ENCODE measurements around the gene ATP6V1B1.

ATP6V1B1 gene

DNA sequence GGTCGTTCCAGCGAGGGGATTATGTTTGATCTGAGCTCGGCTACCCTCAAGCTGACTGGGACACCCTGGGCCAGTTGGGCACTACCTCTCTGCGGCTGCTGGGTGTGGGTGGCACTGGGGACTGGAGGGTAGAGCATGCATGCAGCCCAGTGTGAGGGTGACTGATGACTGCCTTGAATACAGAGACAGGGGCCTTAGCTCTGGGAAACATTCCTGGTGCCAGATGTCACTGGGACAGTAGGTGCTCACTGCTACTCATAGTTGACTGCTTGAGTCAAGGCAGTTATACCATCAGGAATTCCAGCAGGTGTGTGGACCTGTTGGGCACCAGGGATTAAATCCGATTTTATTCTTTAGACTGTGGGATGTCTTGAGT is 33.6 kb upstream of the ATP6V1B1 start:
- DNase-seq: no peak

DNA sequence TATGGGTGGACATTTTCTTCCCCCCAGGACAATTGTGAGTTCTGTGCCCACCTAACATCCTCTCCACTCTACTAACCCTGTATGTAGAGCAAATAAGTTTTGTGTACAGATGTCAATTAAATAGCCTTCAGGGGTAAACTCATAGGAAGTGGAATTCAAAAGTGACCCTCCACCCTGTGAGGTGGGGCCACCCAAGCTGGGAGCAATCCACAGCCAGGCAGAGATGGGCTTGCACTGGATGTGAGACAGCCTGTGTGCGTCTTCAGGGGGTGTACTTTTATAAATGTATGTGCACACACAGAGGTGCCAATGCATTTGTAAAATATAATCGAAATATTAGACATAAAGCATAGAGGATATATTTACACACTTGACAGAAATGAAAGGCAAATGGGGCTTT is 33.1 kb upstream of the ATP6V1B1 start:
- DNase-seq: no peak

DNA sequence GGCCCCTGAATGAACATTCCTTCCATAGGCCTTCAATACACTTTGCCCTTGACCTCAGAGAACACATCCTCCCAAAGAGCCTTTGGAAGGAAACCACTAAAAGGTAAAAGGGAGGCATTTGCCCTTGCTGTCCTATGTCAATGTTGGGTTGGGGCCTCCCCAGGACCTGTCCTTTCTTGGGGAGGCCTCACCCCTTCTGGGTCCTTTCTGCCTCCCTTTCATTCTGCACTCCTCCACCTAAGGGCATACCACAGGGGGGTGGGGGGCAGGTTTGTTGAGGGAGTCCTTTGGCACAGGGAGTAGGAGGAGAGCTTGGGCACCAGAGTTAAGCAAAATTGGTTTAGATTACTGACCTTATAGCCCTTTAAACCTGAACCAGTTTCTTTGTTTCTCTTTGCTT is 32.5 kb upstream of the ATP6V1B1 start:
- DNase-seq: no peak

DNA sequence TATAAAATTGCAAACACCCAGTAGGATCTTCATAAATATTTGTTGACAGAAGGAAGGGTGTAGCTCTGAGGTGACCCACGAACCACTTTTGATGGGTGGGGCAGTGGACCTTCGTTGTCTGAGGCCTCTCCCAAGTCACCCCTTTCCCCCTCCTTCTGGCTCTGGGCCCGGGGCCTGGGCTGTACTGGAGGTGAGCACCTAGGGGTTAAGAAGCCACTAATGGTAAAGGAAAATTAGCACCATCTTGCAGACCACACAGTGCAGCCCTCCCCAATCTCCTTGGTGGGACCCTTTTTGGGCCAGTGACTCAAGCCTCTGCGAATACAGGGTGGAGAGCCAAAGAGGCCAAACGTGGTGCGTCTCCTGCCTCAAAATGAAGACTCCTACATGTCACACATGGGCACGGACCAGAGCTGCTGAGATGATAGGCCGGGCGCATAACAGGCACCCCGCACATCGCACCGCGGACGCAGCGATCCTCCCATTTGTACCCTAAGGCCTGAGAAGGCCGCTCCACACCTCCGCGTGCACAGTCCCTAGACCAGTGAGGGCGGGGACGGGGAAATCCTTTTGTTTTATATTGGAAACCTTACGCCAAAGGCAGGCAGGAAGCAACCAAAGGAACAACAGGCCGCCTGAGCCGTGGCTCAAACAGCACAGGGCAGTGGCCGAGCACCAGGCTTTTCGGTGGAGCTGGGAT is 31.9 kb upstream of the ATP6V1B1 start:
- DNase-seq: no peak

DNA sequence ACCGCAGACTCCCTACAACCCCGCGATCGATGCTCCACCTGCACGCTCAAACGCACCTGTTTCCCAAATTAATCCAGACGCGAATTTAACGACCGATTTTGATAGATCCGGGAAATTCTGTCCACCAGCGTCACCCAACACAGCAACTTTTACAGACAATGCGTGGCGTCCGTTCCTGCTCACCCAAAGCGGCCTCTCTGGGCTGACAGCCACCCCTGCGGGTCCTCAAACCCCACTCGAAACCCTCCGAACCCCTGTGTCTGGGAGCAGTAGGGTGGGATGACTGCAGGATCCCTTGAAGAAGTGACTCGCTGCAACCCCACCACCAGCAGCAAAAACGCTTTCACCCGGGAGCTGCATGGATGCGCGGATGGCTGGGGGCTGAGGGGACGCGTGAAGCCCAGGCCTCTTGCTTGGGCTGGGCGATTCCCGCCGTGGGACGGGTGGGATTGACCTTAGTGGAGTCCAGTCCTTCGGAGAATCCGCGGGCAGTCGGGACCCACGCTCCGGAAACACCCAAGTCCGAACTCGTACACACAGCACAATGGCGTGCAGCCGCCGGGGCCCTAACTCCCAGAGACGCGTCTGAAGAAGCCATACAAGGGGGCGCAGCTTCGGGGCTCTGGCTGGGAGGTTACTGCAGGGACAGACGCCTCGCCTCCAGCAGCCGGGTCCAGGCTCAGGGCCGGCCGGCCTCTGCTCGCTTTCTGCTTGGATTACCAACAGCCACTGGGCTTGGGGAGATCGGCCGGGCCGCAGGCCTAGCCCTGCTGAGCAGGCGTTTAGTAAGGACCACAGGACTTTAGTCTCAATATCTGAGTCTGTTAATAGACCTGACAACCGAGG is 31.1 kb upstream of the ATP6V1B1 start:
- DNase-seq: no peak

DNA sequence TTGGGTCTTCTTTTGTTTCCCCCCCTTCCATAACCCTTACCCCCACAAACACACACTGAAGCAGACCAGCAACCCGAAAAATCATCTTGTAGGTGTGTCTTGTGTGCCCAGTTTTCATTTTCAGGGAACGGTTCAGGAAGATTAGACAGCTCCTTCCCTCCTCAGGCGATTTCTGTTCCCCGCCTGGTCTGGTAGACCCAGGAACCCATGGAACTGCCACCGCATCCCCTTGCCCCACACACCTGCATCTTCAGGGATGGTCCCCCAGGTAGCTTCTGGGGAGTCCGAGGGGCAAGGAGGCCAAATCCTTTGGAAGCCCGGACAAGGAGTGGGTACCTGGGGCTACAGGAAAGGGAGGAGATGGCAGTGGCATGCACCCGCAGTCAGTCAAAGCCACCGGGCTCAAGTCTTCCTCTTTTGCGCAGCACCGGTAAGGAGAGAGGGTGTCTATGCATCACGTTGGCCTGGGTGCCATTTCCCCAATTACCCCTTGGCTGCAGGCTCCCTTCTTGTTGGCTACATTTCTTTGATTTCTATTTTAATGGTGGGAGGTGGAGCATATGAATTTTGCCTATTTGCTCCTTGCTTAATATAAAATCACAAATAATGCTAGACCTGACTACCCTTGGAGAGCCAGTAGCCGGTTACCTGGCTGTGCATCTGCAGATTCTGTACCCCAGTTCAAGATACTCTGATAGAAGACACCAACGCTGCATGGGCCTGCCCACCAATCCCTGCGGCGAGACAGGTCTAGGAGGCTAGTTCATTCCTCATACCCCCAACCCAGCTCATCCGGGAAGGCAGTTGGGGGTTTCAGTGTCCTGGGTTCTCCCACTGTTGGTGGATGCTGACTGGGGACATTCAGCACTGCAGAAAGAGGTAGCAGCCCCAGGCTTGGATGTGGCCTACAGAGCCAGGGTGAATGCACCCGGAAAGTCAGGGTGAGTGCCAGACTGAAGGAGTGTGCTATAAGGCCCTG is 30.0 kb upstream of the ATP6V1B1 start:
- no peak for DNase-seq

DNA sequence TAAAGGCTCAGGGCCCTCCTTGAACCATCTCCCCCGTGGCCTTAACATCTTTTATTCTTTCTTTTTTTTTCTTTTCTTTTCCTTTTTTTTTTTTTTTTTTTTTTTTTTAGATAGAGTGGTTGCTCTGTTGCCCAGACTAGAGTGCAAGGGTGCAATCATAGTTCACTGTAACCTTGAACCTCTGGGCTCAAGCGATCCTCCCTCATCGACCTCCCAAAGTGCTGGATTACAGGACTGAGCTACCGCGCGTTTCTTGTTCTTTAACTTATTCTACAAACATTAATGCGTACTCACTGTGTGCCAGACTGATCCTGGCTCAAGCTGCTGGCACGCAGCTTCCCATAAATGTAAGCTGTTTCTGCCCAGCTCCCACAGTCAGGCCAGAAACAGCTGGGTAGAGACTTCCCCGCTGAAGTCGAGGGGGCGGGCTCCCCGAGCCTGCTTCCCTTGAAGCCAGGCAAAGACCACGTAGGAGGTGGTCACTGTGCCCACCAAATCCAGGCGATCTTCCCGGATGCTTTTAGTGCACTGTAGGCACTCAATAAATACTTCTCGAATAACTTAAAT is 29.2 kb upstream of the ATP6V1B1 start:
- DNase-seq: no peak

DNA sequence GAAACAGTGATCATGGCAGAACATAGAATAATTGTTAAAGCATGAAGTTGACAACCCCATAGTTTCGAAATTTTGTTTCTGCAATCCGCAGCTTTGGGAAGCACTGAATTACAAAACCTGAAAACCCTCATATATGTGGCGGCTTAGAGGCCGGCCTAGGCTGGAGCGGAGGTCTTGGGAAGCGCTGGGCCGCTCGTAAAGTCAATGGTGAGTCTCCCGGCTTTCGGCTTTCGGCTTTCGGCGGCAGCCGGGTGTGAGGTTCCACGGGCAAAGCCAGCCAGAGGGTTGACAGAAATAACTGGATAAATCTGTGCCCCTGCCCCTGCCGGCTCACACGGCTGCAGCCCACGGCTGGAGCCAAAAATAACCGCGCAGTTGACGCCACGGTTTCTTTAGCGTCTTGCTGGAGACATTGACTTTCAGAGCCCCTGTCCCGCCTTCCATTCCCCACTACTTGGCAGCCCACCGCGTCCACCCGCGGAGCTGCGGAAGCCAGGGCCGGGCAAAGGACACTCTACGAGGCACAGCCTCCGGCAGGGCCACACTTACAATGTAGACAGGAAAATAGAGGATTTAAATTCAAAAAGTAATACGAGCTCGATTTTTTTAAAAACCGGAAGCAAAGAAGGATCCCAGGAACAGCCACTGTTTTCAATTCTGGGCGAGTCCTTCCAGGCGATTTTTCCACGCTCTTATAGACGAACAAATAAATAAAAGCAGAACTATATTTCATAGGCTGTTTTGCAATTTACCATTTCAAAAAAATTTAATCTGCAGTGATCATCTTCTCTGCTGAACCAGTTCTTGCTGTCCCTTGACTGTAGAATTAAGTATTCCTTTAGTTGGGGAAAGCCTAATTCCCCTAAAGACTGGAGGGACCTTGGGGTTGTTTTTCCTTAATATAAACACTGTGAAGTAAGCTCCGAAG is 28.3 kb upstream of the ATP6V1B1 start:
- DNase-seq: no peak

DNA sequence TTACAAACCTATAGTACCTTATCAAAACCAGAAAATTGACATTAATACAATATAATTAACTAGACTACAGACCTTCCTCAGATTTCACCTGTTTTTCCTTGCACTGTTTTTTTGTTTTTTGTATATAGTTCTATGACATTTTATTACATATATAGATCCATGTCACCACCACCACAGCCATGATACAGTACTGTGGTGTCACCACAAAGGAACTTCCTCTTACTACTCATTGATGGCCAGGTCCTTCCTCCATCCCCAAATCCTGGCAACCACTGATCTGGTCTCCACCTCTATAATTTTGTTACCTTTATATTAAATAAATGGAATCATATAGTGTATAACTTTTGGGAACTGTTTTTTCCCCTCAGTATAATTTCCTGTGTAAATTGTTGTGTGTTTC is 19.4 kb upstream of the ATP6V1B1 start:
- no peak for DNase-seq

DNA sequence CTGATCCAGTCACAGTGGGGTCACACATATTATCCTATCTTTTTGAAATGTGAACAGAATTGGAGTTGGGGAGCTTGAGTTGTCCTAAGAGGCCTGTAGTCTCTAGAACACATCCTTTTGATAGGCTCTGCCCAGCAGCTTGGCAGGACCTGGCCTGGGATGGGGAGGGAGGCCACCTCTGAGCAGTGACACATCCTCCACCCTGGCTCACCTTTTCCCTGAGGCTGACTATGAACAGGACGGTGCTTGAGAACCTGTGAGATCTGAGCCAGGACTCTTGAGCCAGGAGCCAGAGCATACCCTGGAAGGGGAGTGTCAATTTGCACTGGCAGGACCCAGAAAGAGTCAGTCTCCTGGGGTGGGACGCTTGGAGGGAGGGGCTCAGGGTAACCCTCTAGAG is 17.7 kb upstream of the ATP6V1B1 start:
- DNase-seq: no peak

DNA sequence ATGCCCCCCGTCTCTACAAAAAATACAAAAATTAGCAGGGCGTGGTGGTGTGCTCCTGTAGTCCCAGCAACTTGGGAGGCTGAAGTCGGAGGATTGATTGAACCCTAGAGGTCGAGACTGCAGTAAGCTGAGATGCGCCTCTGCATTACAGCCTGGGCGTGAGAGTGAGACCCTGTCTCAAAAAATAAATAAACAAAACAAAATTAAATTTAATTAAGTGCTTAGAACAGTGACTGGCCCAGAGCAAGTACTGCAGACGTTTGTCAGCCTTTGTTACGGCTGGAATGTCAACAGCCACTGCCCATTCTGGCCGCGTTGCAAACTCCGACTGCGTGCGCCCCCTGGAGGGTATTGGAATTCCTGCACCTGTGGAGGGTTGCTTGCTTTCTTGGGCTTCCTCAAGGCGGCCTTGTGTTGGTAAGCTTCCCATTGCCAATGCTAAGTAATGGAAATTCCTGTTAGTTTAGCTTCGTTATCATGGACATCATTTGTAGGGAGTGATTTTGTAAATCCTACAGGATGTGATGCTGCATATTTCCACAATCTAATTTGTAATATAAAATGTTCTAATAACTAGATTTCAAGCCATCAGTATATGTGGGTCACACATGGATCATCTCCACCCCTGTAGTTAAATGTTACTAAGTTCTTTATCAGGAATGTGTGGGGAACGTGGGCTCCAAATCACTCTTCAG is 15.9 kb upstream of the ATP6V1B1 start:
- DNase-seq: peak; percentile 67

DNA sequence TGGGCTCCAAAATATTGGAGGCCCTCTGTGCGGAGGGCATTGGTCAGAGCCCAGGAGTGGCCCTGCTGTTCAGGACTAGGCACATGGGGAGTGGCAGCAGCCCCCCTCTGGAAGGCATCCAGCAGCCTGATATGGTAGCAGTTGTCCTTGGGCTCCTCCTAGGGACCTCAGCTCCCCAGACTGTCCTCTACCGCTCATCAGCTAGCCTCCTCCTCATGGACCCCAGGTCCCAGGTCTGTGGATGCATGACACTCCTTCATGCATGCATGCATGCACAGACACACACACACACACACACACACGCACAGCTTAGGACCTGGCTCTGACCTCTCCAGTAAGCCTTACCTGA is 15.4 kb upstream of the ATP6V1B1 start:
- DNase-seq: no peak

DNA sequence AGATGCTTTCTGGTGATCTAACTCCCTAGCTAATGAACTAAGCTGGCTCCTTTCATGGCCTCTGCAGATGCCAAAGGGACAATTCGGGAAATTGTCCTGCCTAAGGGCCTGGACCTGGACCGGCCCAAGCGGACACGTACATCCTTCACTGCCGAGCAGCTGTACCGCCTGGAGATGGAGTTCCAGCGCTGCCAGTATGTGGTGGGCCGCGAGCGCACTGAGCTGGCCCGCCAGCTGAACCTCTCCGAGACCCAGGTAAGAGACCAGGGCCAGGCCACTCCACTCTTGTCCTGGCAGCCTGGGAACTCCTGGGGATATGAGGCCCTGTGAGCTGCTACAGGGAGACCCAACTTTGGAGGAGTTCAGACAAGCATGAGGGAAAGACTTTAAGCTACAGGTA is 14.7 kb upstream of the ATP6V1B1 start:
- no peak for DNase-seq

DNA sequence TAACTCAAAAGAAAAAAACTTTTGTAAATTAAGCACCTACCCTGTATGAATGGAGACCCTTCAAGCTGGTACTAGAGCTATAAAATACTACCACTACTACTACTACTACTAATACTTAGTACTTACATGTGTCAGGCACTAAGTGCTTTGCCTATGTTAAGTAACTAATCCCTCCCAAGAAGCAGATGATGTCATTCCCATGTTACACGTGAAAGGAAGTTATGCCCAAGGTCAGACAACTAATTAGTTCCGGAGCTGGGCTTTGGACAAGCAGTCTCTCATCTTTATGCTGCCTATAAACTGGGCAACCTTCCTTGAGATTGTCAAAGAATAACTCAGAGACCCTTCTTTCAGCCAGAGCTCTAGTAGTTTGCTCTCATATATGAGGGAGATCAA is 13.9 kb upstream of the ATP6V1B1 start:
- no peak for DNase-seq

DNA sequence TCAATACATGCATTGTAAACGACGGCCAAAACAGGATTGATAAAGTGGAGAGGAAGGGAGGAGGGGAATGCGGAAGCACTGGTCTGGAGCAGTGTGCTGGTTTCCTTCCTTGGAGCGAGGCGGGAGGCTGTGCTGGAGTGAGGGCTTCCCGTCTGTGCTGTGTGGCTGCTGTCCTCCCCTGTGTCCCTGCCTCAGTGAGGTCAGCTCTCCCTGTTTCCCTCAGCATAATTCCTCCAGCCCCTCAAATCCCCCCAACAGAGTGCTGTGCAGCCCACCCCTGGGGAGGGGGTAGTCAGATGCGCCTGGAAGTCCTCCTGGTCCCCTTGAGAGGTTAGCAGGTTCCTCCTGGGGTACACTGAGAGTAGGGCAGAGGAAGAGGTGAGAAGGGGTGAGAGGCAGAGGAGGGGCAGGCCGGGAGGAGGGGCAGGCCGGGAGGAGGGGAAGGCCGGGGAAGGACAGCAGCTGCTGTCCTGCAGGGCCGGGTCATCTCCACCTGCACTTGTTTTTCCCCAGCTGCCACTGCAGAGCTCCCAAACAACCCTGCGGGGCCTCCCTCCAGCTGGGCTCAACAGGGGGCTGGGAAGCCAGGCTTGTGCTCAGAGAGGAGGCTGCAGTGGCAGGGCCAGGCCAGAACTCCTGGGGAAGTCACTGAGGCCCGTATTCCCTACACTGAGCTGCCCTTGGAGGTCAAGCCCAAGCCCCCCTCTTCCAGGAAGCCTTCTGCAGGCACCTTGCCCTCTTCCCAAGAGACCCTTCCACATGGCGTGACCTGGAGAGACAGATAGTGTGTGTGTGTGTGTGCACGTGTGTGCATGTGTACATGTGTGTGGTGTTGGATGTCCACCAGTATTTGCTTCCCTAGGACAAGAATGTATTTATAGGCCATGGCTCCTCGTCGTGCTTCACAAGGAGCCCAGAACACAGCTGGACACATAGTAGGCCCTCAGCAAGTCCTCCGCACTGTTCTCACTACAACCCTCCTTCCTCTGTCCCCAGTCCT is 13.2 kb upstream of the ATP6V1B1 start:
- DNase-seq: no peak

DNA sequence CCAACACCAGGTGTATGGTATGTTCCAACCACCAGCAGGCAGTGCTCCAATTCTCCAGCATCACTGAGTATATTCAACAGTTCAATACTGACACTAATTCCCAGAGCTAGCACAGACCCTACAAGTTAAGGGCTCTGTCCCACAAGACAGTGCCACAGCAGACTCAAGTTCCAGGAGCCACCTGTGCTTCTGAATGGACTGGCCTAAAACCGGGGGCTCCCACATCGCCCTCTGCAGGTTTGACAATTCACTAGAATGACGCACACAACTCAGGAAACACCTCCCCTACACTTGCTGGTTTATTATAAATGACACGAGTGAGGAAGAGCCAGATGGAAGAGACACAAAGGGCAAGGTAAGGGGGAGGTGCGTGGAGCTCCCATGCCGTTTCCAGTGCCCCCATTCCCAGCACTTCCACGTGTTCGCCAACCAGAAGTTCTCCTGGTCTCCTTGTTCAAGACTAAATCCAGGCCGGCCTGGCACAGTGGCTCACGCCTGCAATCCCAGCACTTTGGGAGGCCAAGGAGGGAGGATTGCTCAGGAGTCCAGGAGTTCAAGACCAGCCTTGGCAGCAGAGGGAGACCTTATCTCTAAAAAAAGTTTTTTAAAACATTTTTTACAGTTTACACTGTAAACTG is 12.2 kb upstream of the ATP6V1B1 start:
- no peak for DNase-seq

DNA sequence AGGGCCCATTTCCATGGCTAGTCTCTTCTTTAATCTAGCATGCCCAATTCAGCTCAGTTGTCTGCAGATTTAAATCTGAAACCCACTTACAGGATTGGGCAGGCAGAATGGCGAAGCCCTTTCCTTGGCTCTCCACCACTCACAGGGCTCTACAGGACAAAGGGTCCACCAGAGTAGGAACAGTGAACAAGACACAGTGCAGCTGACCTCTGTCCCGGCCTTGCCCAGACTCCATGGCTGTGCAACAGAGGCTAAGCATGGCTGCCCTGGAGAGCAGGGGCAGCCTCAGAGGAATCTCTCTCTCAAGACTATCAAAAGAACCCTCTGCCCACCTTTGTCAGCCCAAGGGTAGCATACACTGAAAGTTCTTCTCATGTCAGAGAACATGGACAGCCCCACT is 9.7 kb upstream of the ATP6V1B1 start:
- DNase-seq: no peak

DNA sequence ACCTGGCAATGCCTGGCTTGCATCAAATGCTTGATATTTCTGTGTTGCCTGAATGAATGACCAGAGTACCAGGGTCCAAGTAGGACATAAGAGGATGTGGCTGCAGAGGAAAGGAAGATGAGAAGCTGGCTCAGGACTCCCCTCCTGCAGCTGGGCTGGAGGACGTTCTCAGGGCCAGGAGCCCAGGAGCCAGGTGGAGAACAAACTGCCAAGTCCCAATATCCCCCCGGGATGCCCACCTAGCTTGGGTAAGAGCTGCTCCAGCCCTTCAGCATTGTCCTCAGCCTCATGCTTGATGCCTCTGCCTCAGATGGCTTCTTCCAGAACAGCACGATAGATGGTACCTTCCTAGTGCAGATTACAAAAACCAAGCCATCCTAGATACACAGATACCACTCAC is 8.6 kb upstream of the ATP6V1B1 start:
- no peak for DNase-seq

DNA sequence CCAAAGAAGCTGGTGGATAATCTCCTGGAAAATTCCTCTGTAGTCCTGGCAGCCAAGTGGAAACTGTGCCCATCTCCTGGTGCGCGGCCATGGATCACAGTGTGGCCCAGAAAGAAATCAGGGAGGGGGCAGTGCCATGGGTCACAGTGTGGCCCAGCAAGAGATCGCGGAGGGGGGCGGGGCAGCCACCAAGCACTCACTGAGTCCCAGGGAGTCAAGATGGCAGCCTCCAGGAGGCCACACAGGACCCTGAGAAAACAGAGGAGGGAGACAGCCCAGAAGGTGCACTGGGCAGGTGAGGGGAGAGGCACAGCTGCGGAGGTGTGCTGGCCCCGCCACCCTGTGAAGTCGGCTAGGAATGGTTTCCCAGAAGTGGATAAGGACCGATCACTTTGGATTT is 8.1 kb upstream of the ATP6V1B1 start:
- DNase-seq: no peak

DNA sequence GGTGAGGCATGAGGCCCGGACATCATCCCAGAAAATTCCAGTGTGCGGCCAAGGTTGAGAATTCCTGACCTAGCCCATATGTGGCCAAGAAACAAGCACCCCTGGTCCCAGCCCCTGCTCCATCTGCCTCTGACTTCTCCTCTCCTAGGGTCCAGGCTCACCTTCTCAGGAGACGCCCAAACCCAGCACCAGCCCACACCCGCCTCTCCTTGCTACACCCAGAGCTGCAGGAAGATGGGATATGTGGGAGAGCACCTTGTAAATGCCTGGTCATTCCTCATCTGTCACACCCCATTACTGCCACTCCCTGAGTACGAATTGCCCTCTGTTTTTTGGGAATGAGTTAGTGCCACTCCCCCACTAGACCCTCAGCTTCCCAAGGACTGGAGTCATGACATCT is 7.3 kb upstream of the ATP6V1B1 start:
- no peak for DNase-seq

Data from activated gamma-delta T cell treated with Interleukin-2 at 50 U/mL for 16 hours (primary cell).